DND-41 (cell line): ENCODE measurements around the gene KEAP1.
"Not testable (repeated sequence)": the region's sequence is repeated elsewhere in the genome, so short reads cannot be mapped to it uniquely, and the experiment has no call there.

Source experiments
- ATAC-seq: fragments of 200-7000 bp; cut with Tn5 transposase; 3 replicates; pipeline ENCODE4 v1.9.1; 2021; ENCODE audit warnings: low read depth; ENCODE audit not compliant: insufficient read depth
- DNase-seq: peaks from one replicate; pipeline ENCODE4 v3.0.0-alpha.2; 2020
- H2AFZ ChIP-seq: 2 replicates; pipeline ENCODE4 v1.6.0; 2012; ENCODE audit warnings: low read depth, low read length
- H3K27ac ChIP-seq: 2 replicates; pipeline ENCODE4 v1.5.1; 2012; ENCODE audit warnings: low read length, inconsistent platforms
- H3K27me3 ChIP-seq: fragments of 200-600 bp; sonication (generic); 2 replicates; pipeline ENCODE4 v1.6.0; 2012; ENCODE audit warnings: low read length, mild to moderate bottlenecking, inconsistent platforms; ENCODE audit not compliant: insufficient read depth, poor library complexity
- H3K36me3 ChIP-seq: 2 replicates; pipeline ENCODE4 v1.5.1; 2012; ENCODE audit warnings: low read length, inconsistent platforms; ENCODE audit not compliant: insufficient read depth
- H3K4me1 ChIP-seq: 2 replicates; pipeline ENCODE4 v1.5.1; 2012; ENCODE audit warnings: mild to moderate bottlenecking, low read length; ENCODE audit not compliant: insufficient read depth
- H3K4me2 ChIP-seq: 2 replicates; pipeline ENCODE4 v1.6.0; 2012; ENCODE audit warnings: mild to moderate bottlenecking, moderate library complexity, low read length, inconsistent platforms; ENCODE audit not compliant: insufficient read depth
- H3K4me3 ChIP-seq, 2 experiments: fragments of 200-600 bp in 1 of 2; shearing (Covaris generic) in 1 of 2; 2 replicates each; pipeline ENCODE4 v1.5.1; 2012 to 2016; ENCODE audit warnings: inconsistent platforms in 2 of 2, low read length in 2 of 2, mild to moderate bottlenecking in 2 of 2, low read depth in 1 of 2, moderate library complexity in 1 of 2
- H3K79me2 ChIP-seq: 2 replicates; pipeline ENCODE4 v1.6.0; 2012; ENCODE audit warnings: low read length, inconsistent platforms; ENCODE audit not compliant: insufficient read depth
- H3K9ac ChIP-seq: 2 replicates; pipeline ENCODE4 v1.6.0; 2012; ENCODE audit warnings: low read depth, mild to moderate bottlenecking, inconsistent platforms, low read length, moderate library complexity
- H3K9me3 ChIP-seq: 2 replicates; pipeline ENCODE4 v1.5.1; 2012; ENCODE audit warnings: low read length, moderate library complexity, mild to moderate bottlenecking, inconsistent platforms; ENCODE audit not compliant: insufficient read depth, severe bottlenecking
- H4K20me1 ChIP-seq: 2 replicates; pipeline ENCODE4 v1.6.0; 2012; ENCODE audit warnings: low read length; ENCODE audit not compliant: insufficient read depth
- EZH2 ChIP-seq: IDR thresholded peaks from 3 replicates; pipeline ENCODE4 v1.6.1; 2012; ENCODE audit warnings: borderline replicate concordance, low read depth, mild to moderate bottlenecking, moderate library complexity, low read length, inconsistent platforms; ENCODE audit not compliant: severe bottlenecking
- TF ChIP-seq, protein P1 (sequence below): IDR thresholded peaks from 2 replicates; pipeline ENCODE4 v1.5.1; 2012; ENCODE audit warnings: borderline replicate concordance, low read length, moderate library complexity, mild to moderate bottlenecking; ENCODE audit not compliant: poor library complexity, severe bottlenecking; ENCODE audit errors: extremely low read depth

KEAP1 gene

DNA sequence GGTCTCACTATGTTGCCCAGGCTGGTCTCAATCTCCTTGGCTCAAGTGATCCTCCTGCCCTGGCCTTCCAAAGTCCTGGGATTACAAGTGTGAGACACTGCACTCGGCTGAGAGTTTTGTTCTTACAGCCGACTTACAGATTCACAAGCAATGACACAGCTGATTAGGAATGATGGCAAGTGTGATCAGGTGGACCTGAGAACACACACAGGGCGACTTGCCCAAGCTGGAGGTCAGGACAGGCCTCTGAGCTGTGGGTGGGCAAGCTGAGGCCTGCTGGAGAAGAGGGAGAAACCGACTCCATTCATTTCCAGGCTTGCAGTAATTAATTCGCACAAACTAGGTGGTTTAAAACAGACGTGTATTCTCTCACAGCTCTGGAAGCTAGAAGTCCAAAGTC lies 32.5 kb upstream of the KEAP1 start:
- H3K27ac ChIP-seq, result no peak overlapping the region
- H3K4me2 ChIP-seq, result no peak overlapping the region
- H2AFZ ChIP-seq, result no peak overlapping the region
- H3K27me3 ChIP-seq, result no peaks in the 10 kb centered on the region
- TF ChIP-seq, protein P1, sequence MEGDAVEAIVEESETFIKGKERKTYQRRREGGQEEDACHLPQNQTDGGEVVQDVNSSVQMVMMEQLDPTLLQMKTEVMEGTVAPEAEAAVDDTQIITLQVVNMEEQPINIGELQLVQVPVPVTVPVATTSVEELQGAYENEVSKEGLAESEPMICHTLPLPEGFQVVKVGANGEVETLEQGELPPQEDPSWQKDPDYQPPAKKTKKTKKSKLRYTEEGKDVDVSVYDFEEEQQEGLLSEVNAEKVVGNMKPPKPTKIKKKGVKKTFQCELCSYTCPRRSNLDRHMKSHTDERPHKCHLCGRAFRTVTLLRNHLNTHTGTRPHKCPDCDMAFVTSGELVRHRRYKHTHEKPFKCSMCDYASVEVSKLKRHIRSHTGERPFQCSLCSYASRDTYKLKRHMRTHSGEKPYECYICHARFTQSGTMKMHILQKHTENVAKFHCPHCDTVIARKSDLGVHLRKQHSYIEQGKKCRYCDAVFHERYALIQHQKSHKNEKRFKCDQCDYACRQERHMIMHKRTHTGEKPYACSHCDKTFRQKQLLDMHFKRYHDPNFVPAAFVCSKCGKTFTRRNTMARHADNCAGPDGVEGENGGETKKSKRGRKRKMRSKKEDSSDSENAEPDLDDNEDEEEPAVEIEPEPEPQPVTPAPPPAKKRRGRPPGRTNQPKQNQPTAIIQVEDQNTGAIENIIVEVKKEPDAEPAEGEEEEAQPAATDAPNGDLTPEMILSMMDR, result no peak
- no peak for TF ChIP-seq EZH2
- no peaks in the 10 kb centered on the region for H3K36me3 ChIP-seq
- ATAC-seq (no peak), DNase-seq (no peak)
- no peaks in the 10 kb centered on the region for H4K20me1 ChIP-seq
- H3K9ac ChIP-seq, result no peak overlapping the region
- no peaks in the 10 kb centered on the region for H3K4me1 ChIP-seq
- H3K79me2 ChIP-seq, result no peaks in the 10 kb centered on the region
- H3K9me3 ChIP-seq, result no peaks in the 10 kb centered on the region
- H3K4me3 ChIP-seq, result no peak overlapping the region

DNA sequence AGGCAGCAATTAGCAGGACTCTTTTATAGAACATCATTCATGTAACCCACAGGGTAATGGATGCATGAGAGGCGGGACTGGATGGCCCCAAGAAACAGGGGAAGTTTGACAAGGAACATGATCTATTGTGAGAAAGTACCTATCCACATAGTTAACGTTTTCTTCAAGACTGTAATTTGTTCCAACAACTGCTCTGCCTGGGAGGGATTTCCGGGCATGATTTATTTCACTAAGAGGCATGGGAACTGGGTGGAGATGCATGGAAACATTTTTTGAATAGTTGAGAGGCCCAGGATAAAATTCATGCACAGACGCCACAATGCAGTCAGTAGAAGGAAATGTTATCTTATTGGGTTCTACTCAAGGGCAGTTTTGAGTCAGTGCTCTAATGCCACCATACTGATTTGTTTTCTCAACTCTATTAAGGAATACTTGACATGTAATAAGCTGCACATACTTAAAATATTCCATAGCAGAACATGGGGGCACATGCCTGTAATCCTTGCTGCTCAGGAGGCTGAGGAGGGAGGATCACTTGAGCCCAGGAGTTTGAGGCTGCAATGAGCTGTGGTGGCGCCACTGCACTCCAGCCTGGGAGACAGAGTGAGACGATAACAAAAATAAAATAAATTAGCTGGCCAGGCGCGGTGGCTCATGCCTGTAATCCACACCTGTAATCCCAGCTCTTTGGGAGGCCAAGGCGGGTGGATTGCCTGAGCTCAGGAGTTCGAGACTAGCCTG lies 30.7 kb upstream of the KEAP1 start:
- Histone ChIP-seq H3K9me3 (no peaks in the 10 kb centered on the region), H3K27me3 (no peaks in the 10 kb centered on the region), H2AFZ (no peak overlapping the region), H3K4me1 (no peaks in the 10 kb centered on the region), H3K9ac (no peak overlapping the region), H3K4me3 (no peak overlapping the region), H3K4me2 (no peak overlapping the region), H4K20me1 (no peaks in the 10 kb centered on the region), H3K79me2 (no peaks in the 10 kb centered on the region), H3K36me3 (no peaks in the 10 kb centered on the region), H3K27ac (no peak overlapping the region)
- TF ChIP-seq, protein P1, result no peak
- no peak for TF ChIP-seq EZH2
- no peak for DNase-seq
- no peak for ATAC-seq

- H3K4me3 ChIP-seq, result no peak overlapping the region
- no peak for TF ChIP-seq EZH2
- TF ChIP-seq, protein P1, result no peak
- H3K79me2 ChIP-seq, result no peaks in the 10 kb centered on the region
- H3K9ac ChIP-seq, result no peak overlapping the region
- no peaks in the 10 kb centered on the region for H3K27me3 ChIP-seq
- ATAC-seq (no peak), DNase-seq (no peak)
- no peaks in the 10 kb centered on the region for H4K20me1 ChIP-seq
- no peak overlapping the region for H2AFZ ChIP-seq
- H3K4me2 ChIP-seq, result no peak overlapping the region
- H3K36me3 ChIP-seq, result no peaks in the 10 kb centered on the region
- no peak overlapping the region for H3K27ac ChIP-seq
- no peaks in the 10 kb centered on the region for H3K4me1 ChIP-seq
- no peaks in the 10 kb centered on the region for H3K9me3 ChIP-seq
Observed at GRCh38 chr19:10532457-10532856, 29.3 kb upstream of the KEAP1 start.

DNA sequence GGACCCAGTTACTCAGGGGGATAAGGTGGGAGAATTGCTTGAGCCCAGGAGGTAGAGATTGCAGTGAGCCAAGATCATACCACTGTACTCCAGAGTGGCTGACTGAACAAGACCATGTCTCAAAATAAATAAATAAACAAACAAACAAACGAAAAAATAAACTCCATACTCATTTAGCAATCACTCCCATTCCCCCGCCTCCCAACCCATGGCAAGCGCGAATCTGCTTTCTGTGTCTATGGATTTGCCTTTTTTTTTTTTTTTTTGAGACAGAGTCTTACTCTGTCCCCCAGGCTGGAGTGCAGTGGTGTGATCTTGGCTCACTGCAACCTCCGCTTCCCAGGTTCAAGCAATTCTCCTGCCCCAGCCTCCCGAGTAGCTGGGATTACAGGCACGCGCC lies 23.7 kb upstream of the KEAP1 start:
- not testable (repeated sequence) for H3K79me2 ChIP-seq, DNase-seq, ATAC-seq, H3K4me3 ChIP-seq, H3K9ac ChIP-seq, H3K9me3 ChIP-seq, H4K20me1 ChIP-seq, H3K4me1 ChIP-seq, H2AFZ ChIP-seq, H3K27ac ChIP-seq, H3K36me3 ChIP-seq, H3K27me3 ChIP-seq, H3K4me2 ChIP-seq
